GM12891 (cell line): ENCODE data around the gene WDFY3.

Source experiments
- POLR2A ChIP-seq: IDR thresholded peaks from 2 replicates; pipeline ENCODE4 v1.6.1; 2011; ENCODE audit warnings: low read depth, low read length, control low read depth
- POLR2AphosphoS5 ChIP-seq: IDR thresholded peaks from 2 replicates; pipeline ENCODE4 v1.6.1; 2011; ENCODE audit warnings: low read depth, low read length, control low read depth
- TAF1 ChIP-seq: IDR thresholded peaks from 2 replicates; pipeline ENCODE4 v1.6.1; 2011; ENCODE audit warnings: low read depth, low read length, control low read depth

DNA sequence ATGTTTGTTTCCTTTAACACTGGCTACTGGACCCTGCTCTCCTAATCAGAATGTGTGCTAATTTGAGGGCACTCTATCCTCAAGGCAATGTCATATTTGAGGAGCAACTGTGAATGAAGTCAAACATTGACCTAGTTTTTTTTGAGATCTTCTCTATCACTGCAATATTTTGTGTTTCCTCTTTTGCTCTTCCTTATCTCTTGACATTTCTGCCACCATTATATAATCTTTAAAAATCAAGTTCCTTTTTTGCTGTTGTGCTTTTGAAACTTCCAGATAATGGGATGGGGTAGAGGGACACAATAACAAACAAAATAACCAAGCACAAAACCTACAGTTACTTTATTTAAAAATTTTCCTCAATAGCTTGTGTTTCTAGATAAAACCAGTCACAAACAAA lies 7.4 kb upstream of the WDFY3 start:
- TF ChIP-seq POLR2A (no peak), TAF1 (no peak), POLR2AphosphoS5 (no peak)
